ENCODE results near the gene BICDL1.

GRCh38 chr12:120093336-120093591 is 104.2 kb downstream of the BICDL1 start:
- TF ChIP-seq POLR2A (IDR thresholded peaks at IDR 0.05; ENCODE audit: borderline replicate concordance, extremely low read depth, insufficient read depth, insufficient read length) (no peak), TCF7L2 (IDR thresholded peaks at IDR 0.05; ENCODE audit: borderline replicate concordance, extremely low read depth, insufficient read depth, insufficient read length) (no peak), CTCF (IDR thresholded peaks at IDR 0.05 in 2 of 3, conservative IDR thresholded peaks at IDR 0.05 in 1 of 3; ENCODE audit: borderline replicate concordance in 1 of 3, insufficient read depth in 1 of 3, low read depth in 2 of 3, low read length in 2 of 3) (no peak), MAX (IDR thresholded peaks at IDR 0.05) (no peak), RAD21 (IDR thresholded peaks at IDR 0.05; ENCODE audit: low read depth) (no peak), EZH2 (IDR thresholded peaks at IDR 0.05) (no peak), POLR2AphosphoS5 (IDR thresholded peaks at IDR 0.05; ENCODE audit: low read depth, low read length) (no peak)
